Mesenteric fat pad (tissue), 1 donor: ENCODE measurements around the gene PREB. TPM values are rescaled to one million over a fixed set of nuclear protein-coding genes. Genes with fewer than 3 reads are reported as not detected.

Source experiments
- DNase-seq: peaks from one replicate; pipeline ENCODE4 v3.0.0-alpha.2; 2020; ENCODE audit warnings: low spot score
- total RNA-seq: library from RNA; stranded (reverse); fragmentation: NEBNext Ultra II Directional; extraction: Animal tissue kit (Norgen Biotek cat#: 25700); gene quantifications from one replicate; pipeline ENCODE4 v1.2.1, GENCODE V29; 2021
- donor health status: DM: yes; HTN: yes; CAD: no.

The PREB gene
- total RNA-seq, 1 donor from 2014 or later = 76.5 TPM

- DNase-seq = no peak
These were observed 20.1 kb upstream of the PREB start for GRCh38 chr2:27154488-27154887.

- no peak for DNase-seq
These were observed 18.5 kb upstream of the PREB start for GRCh38 chr2:27152796-27153464.

- no peak for DNase-seq
These were observed 17.8 kb upstream of the PREB start for GRCh38 chr2:27152102-27152795.

DNA sequence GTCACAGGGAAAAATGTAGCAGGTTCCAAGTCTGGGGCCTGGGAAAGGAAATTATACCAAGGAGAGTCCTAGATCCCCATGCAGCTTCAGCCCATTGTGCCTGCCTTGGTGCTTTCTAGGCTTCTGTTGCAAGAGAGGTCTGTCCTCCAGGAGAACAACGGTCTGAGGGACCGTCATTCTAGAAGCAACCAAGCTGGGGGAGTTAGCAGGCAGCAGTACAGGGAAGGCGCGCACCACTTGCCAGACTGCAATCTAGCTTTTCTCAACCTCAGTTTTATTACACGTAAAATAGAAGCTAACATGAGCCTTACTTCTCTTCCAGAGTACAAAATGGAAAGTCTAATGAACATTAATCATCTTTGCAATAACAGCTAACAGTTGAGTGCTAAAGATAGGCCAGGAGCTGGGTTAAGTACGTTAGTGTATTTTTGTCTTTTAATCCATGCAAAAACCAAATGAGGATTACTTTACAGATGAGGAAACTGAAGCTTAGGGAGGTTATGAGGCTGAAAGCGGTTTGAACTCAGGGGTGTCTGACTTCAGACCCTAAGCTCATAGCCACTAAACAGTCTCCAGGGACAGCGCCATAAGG is 16.3 kb upstream of the PREB start:
- no peak for DNase-seq

DNA sequence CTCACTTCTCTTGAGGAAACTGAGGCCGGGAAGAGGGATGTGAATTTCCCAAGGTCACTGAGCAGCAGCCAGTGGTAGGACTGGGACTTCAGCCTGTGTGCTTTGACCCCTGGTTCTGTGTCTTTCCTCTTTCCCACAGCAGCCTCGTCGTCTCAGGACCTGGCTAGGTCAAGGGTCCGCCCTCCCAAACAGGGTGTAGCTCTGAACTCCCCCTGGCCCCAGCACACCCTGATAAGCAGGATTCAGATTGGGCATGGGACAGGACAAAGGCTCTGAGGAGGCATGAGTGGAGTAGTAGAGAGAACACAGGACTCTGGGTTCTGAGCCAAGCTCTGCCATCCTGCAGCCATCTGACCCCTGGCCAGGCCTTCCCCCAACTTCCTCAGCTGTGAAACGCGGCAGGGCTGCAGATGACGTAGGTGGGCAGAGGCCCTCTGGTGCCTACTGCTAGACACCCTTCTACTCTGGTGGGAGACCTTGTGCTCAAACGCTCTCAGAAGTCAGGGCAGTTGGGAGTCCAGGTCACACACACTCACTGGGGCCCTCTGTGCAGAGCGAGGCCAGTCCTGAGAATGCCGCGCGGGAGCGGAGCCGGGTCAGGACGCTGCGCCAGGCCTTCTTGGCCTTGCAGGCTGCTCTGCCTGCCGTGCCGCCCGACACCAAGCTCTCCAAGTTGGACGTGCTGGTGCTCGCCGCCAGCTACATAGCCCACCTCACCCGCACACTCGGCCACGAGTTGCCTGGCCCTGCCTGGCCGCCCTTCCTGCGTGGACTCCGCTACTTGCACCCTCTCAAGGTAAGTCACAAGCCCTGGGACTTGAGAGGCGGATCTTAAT is 15.4 kb upstream of the PREB start:
- no peak for DNase-seq

DNA sequence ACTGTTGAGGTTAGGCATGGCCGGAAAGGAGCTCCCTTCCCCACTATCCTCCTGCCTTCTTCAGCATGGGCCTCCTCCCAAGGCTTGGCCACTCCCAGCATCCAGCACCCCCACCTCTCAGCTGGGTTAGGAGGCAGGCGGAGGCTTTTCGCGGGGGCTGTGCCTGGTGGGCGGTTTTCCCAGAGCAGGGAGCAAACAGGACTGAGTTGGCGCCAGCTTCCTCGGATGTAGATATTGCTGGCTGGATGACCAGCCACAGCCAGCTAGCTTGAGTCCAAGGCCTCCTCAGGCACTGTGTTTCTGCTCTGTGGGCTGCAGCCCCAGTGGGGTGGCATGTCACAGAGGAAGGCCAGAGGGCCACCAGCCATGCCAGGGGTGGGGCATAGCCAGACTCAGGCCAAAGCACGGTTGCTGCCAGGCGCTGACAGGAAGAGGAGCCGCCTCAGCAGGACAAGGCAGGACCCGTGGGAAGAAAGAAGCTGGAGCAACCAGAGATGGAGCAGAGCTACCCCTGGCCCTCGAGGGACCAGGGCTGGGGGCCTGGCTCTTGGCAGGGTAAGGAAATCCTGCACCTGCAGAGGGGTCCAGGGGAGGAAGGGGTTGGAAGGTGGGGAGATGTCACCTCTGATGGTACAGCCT is 14.5 kb upstream of the PREB start, which contains the start of gene TCF23:
TCF23 (plus strand) TSS at position 204 of the 639 bp plus-strand sequence; CDS start at position 334, 130 bp downstream.
- no peak for DNase-seq

GRCh38 chr2:27147935-27148334 is 13.5 kb upstream of the PREB start:
- DNase-seq = no peak

DNA sequence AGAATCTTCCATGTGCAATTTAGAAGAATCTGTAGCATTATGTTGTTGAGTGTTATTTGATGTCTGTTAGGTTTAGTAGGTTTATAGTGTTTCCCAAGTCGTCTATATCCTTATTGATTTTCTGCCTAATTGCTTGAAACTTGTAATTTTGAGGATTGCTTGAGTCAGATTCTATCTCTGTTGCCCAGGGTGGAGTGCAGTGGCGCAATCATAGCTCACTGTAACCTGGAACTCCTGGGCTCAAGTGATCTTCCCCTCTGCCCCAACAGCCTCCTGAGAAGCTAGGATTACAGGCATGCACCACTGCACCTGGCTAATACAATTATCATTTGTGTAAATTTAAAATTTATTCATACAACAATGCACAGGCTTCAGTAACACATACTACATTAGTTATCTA is 11.2 kb upstream of the PREB start:
- no peak for DNase-seq

DNA sequence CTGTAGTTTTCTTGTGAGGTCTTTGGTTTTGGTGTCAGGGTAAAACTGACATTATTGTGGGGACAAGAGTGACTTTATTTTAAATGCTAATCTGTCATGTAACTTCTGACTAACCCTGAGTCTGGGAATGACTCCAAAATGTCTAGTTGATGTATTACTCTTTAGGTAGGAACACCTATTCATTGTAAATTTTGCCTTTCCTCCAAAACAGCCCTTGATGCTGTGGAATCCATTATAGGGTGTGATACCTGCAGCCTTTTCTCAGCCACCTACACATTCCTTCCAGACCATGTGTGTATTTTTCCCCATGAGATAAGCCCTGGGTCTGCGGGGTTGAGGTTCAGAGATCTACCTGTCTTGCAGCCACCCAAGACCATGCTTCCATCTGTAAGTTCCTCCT is 8.8 kb upstream of the PREB start:
- DNase-seq = no peak

DNA sequence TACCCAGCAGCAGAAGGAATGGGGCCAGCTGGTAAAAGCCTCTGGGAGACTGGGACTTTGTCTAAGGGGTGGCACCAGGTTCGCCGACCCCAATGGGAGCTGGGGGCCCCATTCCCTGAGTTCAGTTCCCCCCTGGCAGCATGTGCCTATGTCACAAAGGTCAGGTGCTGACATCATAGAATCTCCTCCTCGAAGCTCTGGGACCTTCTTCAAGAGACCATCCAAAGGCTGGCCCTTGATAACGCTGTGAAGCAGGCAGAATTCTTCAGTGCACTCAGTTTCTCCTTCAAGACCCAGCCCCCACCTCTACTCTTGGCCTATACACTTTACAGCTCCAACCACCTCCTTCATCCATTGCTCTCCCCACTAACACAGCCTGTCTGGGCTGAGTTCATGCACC is 4.9 kb upstream of the PREB start, which contains the start of gene PRR30:
PRR30 (minus strand) TSS at position 101 of the 400 bp plus-strand sequence. CDS start 1,081 bp downstream, outside the sequence.
- DNase-seq = no peak

GRCh38 chr2:27138111-27138510 is 3.7 kb upstream of the PREB start:
- DNase-seq = no peak

DNA sequence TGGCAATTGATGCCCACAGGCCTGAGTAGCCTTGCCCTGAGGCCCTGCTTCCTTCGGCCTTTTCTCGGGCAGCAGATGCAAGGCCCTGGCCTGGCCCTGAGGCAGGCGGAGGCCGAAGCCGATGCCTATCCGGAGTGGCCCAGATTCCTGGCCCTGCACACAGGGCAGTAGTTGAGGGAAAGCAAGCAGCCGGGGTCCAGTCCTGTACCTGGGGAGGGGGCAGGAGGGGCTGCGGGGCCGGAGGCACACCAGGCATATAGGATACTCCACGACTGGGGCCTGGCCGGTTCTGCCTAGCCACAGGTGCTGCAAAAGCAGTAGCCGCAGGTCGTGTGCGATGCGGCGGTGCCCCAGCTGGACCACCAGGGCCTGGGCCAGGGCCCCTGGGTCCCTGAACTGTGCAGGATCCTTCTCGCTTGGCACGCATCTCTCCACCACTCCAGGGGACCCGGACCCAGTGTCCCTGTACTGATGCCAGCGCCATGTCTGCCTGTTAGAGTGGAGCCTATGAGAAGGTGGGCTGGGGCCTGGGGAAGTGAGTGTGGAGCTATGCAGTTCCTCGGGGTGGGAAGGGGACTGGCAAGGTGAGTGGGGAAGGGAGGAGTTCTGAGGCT is 3.0 kb upstream of the PREB start:
- no peak for DNase-seq

- no peak for DNase-seq
These were observed 2.3 kb upstream of the PREB start for GRCh38 chr2:27136751-27137150.

- no peak for DNase-seq
These were observed 1.1 kb upstream of the PREB start for GRCh38 chr2:27135478-27135955.

- DNase-seq = no peak
These were observed 493 bp upstream of the PREB start for GRCh38 chr2:27134781-27135477.

DNA sequence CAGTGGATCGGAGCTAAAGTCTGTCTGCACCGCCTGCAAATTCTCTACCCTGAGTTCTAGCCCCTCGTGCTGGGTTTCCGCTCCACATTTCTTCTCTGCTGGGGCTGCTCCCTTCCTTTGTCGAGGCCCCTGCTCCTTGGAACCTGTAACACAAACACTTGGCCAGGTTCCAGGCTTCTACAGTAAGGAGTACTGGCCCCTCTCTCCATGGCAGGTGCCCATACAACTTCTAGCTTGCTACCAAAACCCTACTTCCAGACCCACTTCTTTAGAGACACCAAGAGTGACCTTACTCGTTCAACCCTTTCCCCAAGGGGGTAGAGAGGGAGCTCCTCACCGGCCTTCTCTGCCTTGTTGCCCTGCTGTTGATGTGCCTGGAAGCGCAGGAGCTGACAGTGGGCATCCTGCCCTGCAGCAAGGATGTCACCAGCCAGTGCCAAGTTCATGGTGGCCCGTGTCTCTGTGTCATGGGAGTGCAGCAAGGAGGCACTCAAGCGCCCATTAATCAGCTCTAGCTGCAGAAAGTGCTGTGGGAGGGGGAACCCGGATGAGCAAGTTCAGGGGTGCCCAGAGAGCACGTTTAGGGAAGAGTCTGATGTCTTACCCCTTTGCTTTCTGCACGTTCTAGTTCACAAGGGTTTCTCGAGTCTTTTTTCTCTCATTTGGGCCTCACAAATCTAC is 1.1 kb downstream of the PREB start:
- no peak for DNase-seq

- no peak for DNase-seq
These were observed 3.0 kb downstream of the PREB start for GRCh38 chr2:27131429-27131828.

DNA sequence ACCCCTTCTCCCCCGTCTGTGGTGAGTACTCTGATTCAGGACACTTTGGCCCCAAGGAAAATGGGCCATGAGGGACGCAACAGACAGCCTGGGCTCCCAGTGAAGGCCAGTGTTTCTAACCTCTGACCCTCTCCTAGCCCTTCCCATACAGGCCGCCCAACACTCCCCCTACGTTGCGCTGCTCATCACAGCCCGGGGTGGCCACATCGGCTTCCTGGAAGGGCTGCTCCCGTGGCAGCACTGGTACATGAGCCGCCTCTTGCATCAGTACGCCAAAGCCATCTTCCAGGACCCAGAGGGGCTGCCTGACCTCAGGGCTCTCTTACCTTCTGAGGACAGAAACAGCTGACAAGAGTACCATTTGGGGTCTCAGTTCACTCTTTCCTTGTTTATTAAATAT is 4.0 kb downstream of the PREB start:
- no peak for DNase-seq
